Stimulated activated CD8-positive, alpha-beta memory T cell treated with anti-CD3 and anti-CD28 coated beads, Interleukin-7, amount 100 ng/mL, for 4 hours (primary cell): ENCODE results near the gene PRX.
A peak's percentile ranks its signal among the peaks of the same experiment; 100 is the strongest.
"Not testable (repeated sequence)": the region's sequence is repeated elsewhere in the genome, so short reads cannot be mapped to it uniquely, and the experiment has no call there.

ENCODE experiments used
- DNase-seq, 2 donors: peaks; one replicate each; pipeline ENCODE4 v3.0.0-alpha.2; 2020; ENCODE audit warnings: low read depth in 2 of 2

PRX gene

GRCh38 chr19:40416918-40417642 is 3.9 kb upstream of the PRX start:
- DNase-seq, result no peak

- DNase-seq, result no peak
Observed at GRCh38 chr19:40415768-40416167, 2.6 kb upstream of the PRX start.

- no peak for DNase-seq
Observed at GRCh38 chr19:40414542-40415535, 1.7 kb upstream of the PRX start.

GRCh38 chr19:40412866-40413265 is 312 bp downstream of the PRX start:
- DNase-seq, result no peak

GRCh38 chr19:40411958-40412499 is 1.1 kb downstream of the PRX start:
- DNase-seq, result no peak

- DNase-seq, result no peak
Observed at GRCh38 chr19:40411125-40411842, 1.9 kb downstream of the PRX start.

- no peak for DNase-seq
Observed at GRCh38 chr19:40410030-40410389, 3.2 kb downstream of the PRX start.

- not testable (repeated sequence) for DNase-seq
Observed at GRCh38 chr19:40408598-40408925, 4.6 kb downstream of the PRX start.

GRCh38 chr19:40407714-40408597 is 5.2 kb downstream of the PRX start:
- no peak for DNase-seq

- DNase-seq, result peak; percentile 60 to 74
Observed at GRCh38 chr19:40403262-40403984, 9.8 kb downstream of the PRX start.

- no peak for DNase-seq
Observed at GRCh38 chr19:40400559-40400958, 12.6 kb downstream of the PRX start.

- peak; percentile 36 to 45 for DNase-seq
Observed at GRCh38 chr19:40398417-40399131, 14.6 kb downstream of the PRX start.

GRCh38 chr19:40397568-40397906 is 15.6 kb downstream of the PRX start:
- no peak for DNase-seq

GRCh38 chr19:40396886-40397567 is 16.2 kb downstream of the PRX start:
- DNase-seq, result no peak

- no peak for DNase-seq
Observed at GRCh38 chr19:40395956-40396355, 17.2 kb downstream of the PRX start.

GRCh38 chr19:40394816-40395210 is 18.4 kb downstream of the PRX start:
- no peak for DNase-seq

- DNase-seq, result no peak
Observed at GRCh38 chr19:40393894-40394815, 19.0 kb downstream of the PRX start.

GRCh38 chr19:40392894-40393517 is 20.2 kb downstream of the PRX start:
- no peak for DNase-seq
